ENCODE measurements around the gene ABLIM3.

- TF ChIP-seq CTCF (IDR thresholded peaks at IDR 0.05; ENCODE audit: insufficient read depth, low read depth, low read length), result no peak
- TF ChIP-seq EZH2 (IDR thresholded peaks at IDR 0.05; ENCODE audit: insufficient read depth, low read length), result no peak
Observed at GRCh38 chr5:149201121-149201637, 59.9 kb downstream of the ABLIM3 start.
